DMS114 treated with DMSO at 0.1 percent for 48 hours (cell line): ENCODE data around the gene OLFM3.
A peak's percentile ranks its signal among the peaks of the same experiment; 100 is the strongest.

Experiments used
- DNase-seq: peaks from one replicate; lab custom pipeline; 2025; ENCODE audit not compliant: unreplicated experiment; lab: John Stamatoyannopoulos, UW

The OLFM3 gene

GRCh38 chr1:101996825-101997465 is at the start of gene OLFM3:
OLFM3 (minus strand) TSS chr1:101996926.
- no peak for DNase-seq

GRCh38 chr1:102045752-102046151 is 49.0 kb upstream of the OLFM3 start:
- no peak for DNase-seq

- DNase-seq: no peak
Measured at GRCh38 chr1:102032534-102032933, 35.8 kb upstream of the OLFM3 start.

GRCh38 chr1:102019530-102019929 is 22.8 kb upstream of the OLFM3 start:
- no peak for DNase-seq

- DNase-seq: no peak
Measured at GRCh38 chr1:102015728-102016127, 19.0 kb upstream of the OLFM3 start.

GRCh38 chr1:102002057-102002456 is 5.3 kb upstream of the OLFM3 start:
- DNase-seq: no peak

GRCh38 chr1:101995984-101996745 is 561 bp downstream of the OLFM3 start:
- DNase-seq: no peak

- peak; percentile 15 for DNase-seq
Measured at GRCh38 chr1:101993710-101994109, 3.0 kb downstream of the OLFM3 start.

GRCh38 chr1:101992821-101993575 is 3.7 kb downstream of the OLFM3 start:
- no peak for DNase-seq

- no peak for DNase-seq
Measured at GRCh38 chr1:101980974-101981373, 15.8 kb downstream of the OLFM3 start.

GRCh38 chr1:101977266-101977665 is 19.5 kb downstream of the OLFM3 start:
- no peak for DNase-seq

- DNase-seq: no peak
Measured at GRCh38 chr1:101976161-101976560, 20.6 kb downstream of the OLFM3 start.

GRCh38 chr1:101975371-101975770 is 21.4 kb downstream of the OLFM3 start:
- no peak for DNase-seq

GRCh38 chr1:101974599-101975274 is 22.0 kb downstream of the OLFM3 start:
- DNase-seq: no peak

- no peak for DNase-seq
Measured at GRCh38 chr1:101971304-101971703, 25.4 kb downstream of the OLFM3 start.

- DNase-seq: no peak
Measured at GRCh38 chr1:101967871-101968270, 28.9 kb downstream of the OLFM3 start.

- DNase-seq: no peak
Measured at GRCh38 chr1:101965341-101965740, 31.4 kb downstream of the OLFM3 start.

GRCh38 chr1:101964708-101965107 is 32.0 kb downstream of the OLFM3 start:
- no peak for DNase-seq

- DNase-seq: no peak
Measured at GRCh38 chr1:101960142-101960541, 36.6 kb downstream of the OLFM3 start.

GRCh38 chr1:101959456-101959855 is 37.3 kb downstream of the OLFM3 start:
- no peak for DNase-seq

- DNase-seq: no peak
Measured at GRCh38 chr1:101957771-101958170, 39.0 kb downstream of the OLFM3 start.
